22Rv1 (cell line): Measurements from ENCODE around the gene PDE3B.

Experiments
- H3K27ac ChIP-seq: fragments of 450-650 bp; 2 replicates; pipeline ENCODE4 v1.5.1; 2017
- ZFX ChIP-seq: fragments of 450-650 bp; IDR thresholded peaks from 2 replicates; pipeline ENCODE4 v1.6.1; 2017; ENCODE audit warnings: antibody characterized with exemption, borderline replicate concordance
- TF ChIP-seq, protein P1 (sequence below): fragments of 450-650 bp; IDR thresholded peaks from 2 replicates; pipeline ENCODE4 v1.5.1; 2017; ENCODE audit warnings: mild to moderate bottlenecking

PDE3B gene

DNA sequence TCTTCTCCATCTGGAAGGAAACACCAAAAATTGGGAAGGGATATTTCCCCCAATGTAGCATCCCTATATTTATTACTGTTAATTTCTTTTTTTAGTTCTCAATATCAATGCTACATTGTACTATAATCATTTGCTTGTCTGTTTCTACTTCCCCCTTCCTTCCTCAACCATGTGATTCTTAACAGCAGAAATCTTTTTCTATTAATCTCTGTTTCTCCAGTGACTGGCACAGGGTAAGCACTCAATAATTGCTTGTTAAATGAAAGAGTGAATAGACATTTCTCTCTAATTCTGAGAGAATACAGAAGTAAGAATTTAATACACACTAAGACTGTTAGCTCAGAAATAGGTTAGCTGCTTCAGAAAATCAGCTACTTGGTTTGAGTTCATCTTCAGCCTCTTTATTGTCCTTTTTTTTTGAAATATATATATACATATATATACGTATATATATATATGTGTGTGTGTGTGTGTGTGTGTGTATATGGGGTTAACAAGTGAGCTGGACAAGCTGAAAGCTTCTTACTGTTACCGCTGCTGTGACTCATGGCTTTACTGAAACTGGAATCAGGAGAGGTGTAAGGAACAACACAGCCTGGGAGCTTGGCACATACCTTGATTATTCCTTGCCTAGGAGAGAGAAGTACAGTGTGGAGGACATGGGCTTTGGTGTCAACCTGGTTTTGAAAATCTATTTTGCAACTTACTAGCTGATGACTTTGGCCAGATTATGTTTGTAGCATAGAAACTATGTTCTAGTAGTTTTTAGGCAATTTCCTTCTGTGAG is 26.2 kb upstream of the PDE3B start:
- no peak overlapping the region for H3K27ac ChIP-seq
- no peak for TF ChIP-seq ZFX
- TF ChIP-seq, protein P1, sequence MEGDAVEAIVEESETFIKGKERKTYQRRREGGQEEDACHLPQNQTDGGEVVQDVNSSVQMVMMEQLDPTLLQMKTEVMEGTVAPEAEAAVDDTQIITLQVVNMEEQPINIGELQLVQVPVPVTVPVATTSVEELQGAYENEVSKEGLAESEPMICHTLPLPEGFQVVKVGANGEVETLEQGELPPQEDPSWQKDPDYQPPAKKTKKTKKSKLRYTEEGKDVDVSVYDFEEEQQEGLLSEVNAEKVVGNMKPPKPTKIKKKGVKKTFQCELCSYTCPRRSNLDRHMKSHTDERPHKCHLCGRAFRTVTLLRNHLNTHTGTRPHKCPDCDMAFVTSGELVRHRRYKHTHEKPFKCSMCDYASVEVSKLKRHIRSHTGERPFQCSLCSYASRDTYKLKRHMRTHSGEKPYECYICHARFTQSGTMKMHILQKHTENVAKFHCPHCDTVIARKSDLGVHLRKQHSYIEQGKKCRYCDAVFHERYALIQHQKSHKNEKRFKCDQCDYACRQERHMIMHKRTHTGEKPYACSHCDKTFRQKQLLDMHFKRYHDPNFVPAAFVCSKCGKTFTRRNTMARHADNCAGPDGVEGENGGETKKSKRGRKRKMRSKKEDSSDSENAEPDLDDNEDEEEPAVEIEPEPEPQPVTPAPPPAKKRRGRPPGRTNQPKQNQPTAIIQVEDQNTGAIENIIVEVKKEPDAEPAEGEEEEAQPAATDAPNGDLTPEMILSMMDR, result no peak

DNA sequence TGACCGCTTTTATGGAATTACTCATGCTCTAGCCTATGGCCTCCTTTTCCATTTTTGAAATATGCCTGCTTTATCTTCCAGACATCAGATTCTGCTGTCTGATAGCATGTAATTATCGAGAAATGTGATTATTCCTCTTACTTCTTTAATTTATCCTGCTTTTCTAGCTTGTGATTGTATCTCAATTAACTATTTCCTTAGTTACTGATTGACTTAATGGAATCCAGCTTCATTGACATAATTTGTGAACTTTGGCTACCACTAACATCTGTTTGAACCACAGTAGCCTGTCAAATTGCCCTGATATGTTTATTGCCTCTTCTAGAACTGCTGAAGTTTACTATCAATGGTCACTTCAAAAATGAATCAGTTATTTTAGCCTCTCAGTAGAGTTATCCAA is 25.5 kb upstream of the PDE3B start:
- TF ChIP-seq, protein P1, result no peak
- no peak for TF ChIP-seq ZFX
- no peak overlapping the region for H3K27ac ChIP-seq

DNA sequence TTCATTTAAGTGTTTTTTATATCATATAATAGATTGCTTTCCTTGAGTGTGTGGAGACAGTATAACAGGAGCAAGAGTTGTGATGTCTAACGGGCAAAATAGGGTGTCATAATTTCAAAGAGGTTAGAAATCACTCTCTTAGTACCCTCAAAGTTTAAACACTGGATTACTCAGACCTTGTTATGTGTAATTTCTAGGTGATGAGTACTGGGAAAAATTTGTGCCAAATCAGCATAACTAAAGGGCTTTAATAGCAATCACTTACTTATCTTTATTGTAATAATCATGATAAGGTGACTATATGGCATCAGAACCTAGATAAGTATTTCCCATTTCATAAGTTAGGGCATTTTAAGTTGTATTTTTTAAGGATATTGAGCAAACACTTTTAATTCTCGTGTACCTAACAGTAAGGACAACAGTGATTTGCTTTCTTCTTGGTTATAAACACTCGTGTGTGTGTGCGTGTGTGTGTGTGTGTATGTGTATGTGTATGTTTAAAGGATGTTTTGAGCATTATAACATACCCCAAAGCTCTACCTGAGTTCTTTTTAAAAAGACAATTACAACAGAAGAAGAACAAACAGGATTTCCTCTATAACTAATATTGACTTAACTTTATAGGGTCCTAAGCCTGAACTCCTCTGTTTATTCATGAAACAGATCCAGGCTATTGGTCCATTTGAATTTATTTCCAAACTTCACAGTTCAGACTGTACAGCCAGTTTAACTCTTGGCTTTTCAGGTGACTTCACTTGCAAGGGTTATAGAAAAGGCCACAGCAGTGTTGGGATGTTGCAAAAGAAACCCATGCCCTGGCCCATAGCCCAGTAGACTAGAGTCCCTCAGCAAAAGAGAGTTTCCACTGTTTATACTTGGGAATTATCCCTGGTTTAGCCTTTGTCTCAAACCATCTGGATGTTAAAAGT is 23.7 kb upstream of the PDE3B start:
- H3K27ac ChIP-seq, result peak overlapping the region; percentile 79
- TF ChIP-seq, protein P1, result no peak
- TF ChIP-seq ZFX, result no peak

DNA sequence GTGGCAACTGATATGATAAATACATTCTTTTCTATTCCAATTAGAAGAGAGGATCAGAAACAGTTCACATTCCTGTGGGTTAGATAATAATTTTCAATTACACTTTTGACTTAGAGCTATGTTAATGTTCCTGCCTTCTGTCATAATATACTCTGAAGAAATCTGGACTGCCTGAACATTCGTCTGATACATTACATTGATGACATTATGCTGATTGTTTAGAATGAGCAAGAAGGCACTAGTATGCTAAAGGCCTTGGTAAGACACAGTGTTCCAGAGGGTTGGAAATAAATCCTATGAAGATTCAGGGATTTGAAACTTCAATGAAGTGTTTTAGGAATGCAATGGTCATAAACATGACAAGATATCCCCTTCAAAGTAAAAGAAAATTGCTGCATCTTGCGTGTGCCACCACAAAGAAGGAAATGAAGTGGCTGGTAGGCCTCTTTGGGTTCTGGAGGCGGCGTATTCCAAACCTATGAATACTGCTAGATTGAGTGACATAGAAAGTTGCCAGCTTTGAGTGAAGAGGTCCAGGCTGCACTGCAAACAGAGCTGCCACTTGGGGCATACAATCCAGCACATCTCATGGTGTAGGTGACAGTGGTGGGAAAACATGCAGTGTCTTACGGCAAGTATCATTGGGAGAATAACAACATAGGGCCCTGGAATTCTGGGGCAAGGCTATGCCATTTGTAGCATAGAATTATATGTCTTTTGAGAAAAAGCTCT is 21.2 kb upstream of the PDE3B start:
- TF ChIP-seq, protein P1, result no peak
- TF ChIP-seq ZFX, result no peak
- no peak overlapping the region for H3K27ac ChIP-seq

DNA sequence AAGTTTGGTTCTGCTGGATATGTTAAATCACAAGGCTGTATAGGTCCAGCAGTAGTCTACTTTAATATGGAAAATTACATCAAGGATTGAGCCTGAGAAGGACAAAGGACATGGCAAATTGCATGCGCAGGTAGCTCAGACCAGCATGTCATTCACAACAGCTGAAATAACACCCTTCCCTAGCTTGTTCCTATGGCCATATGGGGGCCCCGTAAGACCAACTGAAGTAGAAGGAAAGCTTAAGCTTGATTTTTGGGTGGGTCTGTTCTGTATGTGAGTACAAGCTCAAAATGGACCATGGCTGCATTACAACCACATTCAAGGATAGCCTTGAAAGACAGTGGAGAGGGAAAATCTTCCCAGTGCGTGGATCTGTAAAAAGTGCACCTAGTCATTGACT is 20.6 kb upstream of the PDE3B start:
- TF ChIP-seq, protein P1, result no peak
- no peak for TF ChIP-seq ZFX
- no peak overlapping the region for H3K27ac ChIP-seq

DNA sequence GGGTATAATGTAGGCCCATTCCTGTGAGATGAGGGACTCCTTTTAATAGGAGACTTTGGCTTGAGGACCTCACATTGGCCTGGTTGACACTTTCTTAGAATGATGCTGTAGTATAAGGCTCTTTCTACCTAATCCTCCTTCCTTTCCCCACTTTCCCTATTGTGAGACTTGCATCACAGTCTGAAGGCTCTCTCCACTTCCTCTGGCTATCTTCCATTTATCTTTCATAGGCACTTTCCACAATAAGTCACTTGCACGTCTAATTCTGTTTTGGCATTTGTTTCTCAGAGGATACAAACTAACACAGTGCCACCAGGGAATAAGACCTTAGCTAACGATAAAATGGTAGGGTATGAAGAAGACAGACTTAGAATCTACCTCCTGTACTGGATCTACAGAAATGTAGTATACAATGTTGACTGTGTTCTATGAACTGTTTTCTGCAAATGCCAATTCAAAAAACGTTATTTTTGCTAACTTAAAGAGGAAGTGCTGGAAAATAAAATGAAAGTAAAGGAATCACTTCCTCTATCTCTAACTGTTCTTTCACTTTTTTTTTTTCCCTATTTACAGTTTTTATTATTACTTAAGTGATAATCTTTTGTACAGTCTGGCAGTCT is 17.9 kb upstream of the PDE3B start:
- no peak overlapping the region for H3K27ac ChIP-seq
- no peak for TF ChIP-seq ZFX
- TF ChIP-seq, protein P1, result no peak
